Left renal cortex interstitium (tissue), 4 donors: Measurements from ENCODE around the gene CAMSAP1. TPM values are rescaled to one million over a fixed set of nuclear protein-coding genes. Genes with fewer than 3 reads are reported as not detected.

Experiments
- DNase-seq, 4 donors: peaks; one replicate each; pipeline ENCODE4 v3.0.0-alpha.2; 2013; ENCODE audit warnings: low read depth in 4 of 4, low spot score in 2 of 4, missing footprints in 1 of 4
- polyA plus RNA-seq, 4 donors: library from polyadenylated mRNA; unstranded; fragments of 120-200 nt; gene quantifications; one replicate each; pipeline ENCODE4 v1.2.1, GENCODE V29; 2013; ENCODE audit not compliant: insufficient read length in 4 of 4

The CAMSAP1 gene
- polyA plus RNA-seq, 4 donors = 21.9 to 28.1 (median 23.9) TPM

DNA sequence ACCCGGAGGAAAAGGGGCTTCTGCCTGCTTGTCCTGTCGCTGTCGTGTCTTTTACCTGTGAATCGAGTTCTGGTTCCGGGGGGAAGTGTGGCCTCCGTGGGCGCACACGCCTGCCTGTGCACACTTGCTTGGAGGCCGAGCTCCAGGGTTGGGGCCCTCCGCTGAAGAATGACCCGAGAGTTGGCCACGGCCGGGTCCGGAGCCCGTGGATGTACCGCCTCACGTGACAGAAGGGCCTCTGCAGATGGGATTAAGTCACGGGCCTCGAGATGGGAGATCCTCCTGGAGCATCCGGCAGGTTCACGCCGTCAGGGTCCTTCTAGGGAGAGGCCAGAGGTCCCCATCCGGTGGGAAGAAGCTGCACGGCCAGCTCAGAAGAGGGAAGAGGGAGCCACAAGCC lies 124.4 kb downstream of the CAMSAP1 start:
- DNase-seq = no peak

DNA sequence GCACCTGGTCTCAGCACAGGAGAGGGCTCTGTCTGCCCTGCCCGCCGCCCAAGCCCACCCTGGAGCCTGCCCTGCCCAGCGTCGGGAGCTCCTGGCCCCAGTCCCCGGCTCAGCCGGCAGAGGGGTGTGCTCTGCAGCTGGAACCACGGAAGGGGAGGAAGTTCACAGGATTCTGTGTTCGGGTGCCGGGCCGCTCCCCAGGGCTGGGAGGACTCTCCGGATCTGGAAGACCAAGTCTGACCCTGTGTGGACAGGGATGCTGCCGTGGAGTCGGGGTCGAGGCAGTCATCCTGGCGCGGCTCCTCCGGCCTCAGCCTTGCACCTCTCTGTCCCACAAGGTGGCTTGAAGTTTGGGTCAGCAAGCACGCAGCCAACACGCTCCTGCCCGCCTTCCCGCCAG lies 126.7 kb downstream of the CAMSAP1 start:
- no peak for DNase-seq

DNA sequence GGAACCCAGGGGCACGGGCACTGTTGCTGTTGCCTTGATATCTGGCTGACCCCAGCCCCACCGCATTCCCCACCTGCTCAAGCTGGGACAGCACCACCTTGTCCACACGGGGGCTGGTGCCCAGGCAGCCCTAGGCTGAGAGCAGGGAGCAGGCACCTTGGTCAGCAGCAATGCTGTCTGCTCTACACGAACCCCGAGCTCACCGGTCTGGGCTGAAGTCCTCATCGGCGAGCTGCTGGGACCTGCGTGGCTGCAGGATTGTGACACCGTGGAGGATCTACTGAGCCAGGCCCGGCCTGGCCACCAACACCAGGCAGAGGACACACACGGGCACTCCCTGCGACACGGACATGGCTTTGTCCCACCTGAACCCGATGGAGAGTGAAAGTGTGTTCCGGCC lies 127.3 kb downstream of the CAMSAP1 start:
- no peak for DNase-seq

DNA sequence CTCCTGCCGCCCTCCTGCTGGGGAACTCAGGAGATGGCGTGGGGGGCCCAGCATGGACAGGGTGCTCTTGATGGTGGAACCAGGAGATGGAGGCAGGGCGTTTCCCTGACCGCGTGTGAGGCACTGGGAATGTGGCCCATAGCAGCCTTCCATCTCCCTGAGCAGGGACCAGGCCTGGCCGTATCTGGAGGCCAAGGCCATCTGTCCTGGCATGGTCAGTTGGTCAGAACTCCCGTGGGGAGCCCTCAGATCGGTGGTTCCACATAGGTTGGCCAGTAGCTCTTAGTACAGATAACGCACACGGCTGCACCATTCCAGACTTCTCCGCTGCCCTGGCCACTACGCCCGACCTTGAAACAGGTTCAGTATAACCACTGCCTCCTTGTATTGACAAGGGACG lies 127.8 kb downstream of the CAMSAP1 start:
- DNase-seq = no peak

DNA sequence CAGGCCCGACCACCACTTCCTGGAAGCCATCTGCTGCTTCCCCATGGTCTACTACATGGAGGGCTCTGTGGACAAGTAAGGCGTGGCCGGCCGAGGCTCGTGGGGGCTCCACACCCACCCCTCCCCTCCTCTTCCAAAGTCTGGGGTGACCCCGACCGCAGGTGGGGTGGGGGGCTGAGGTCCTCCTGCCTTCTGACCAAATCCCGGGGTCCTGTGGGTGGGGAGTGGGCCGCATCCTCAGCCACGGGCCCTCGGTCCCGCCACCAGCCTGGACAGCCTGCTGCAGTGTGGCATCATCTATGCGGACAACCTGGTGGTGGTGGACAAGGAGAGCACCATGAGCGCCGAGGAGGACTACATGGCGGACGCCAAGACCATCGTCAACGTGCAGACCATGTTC lies 128.9 kb downstream of the CAMSAP1 start:
- DNase-seq = no peak

DNA sequence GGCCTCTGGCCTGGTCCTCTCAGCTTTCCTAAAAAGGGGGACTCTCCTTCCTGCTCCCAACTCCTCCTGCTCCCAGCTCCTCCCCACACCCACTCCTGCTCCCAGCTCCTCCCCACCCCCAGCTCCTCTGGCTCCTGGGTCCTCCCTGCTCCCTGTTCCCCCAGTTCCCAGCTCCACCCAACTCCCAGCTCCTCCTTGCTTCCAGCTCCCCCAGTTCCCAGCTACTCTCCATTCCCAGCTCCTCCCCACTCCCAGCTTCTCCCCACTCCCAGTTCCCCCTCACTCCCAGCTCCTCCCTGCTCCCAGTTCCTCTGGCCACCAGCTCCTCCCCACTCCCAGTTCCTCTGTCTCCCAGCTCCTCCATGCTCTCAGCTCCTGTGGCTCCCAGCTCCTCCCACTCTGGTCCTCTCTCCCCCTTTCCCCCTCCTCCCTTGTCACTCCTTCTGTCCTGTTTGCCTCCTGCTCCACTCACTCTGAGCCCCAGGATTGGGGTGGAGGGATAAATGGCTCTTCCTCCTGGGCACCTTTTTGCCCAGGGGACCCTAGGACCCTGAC lies 129.6 kb downstream of the CAMSAP1 start:
- DNase-seq = no peak

DNA sequence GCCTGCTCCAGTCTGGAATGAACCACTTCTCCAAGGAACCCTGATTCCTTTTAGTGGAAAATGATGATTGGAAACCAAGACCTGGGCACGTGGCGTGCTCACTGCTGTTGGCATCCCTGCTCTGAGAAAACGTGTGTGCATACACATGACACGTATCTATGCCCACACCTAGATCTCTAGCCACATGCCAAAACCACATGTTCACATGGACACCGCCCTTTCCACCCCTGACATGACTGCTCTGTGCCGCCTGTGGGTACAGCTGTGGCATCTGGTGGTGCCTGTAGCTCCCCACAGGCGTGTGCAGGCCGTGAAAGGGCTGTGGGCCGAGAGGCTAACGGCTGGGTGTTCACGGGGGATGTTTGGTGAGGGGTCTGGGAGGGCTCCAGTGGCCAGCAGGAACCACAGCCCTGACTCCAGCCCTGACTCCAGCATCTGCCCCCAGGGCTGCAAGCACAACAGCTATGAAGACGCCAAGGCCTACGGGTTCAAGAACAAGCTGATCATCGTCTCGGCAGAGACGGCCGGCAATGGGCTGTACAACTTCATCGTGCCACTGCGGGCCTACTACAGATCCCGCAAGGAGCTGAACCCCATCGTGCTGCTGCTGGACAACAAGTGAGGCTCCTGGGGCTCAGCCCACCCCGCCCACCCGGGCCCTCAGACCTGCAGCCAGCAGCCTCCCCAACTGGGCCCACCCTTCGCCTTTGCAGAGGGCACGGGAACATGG lies 130.3 kb downstream of the CAMSAP1 start:
- DNase-seq = no peak

DNA sequence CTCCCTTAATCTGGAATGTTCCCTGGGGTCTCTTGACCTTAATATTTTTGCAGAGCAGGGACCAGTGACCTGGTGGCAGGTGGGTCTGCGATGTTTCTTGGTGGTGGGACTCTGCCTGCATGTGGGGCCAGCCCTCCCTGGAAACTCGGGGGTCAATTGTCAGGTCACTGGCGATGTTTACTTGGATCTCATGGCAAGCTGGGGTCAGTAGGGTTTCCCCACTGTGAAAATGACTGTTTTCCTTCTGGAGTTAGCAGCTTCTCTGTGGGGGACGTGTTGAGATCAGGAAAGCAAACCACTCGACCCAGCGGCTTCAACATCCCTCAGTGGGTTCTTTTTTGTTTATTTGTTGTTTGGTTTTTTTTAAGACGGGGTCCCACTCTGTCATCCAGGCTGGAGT lies 131.4 kb downstream of the CAMSAP1 start:
- no peak for DNase-seq

DNA sequence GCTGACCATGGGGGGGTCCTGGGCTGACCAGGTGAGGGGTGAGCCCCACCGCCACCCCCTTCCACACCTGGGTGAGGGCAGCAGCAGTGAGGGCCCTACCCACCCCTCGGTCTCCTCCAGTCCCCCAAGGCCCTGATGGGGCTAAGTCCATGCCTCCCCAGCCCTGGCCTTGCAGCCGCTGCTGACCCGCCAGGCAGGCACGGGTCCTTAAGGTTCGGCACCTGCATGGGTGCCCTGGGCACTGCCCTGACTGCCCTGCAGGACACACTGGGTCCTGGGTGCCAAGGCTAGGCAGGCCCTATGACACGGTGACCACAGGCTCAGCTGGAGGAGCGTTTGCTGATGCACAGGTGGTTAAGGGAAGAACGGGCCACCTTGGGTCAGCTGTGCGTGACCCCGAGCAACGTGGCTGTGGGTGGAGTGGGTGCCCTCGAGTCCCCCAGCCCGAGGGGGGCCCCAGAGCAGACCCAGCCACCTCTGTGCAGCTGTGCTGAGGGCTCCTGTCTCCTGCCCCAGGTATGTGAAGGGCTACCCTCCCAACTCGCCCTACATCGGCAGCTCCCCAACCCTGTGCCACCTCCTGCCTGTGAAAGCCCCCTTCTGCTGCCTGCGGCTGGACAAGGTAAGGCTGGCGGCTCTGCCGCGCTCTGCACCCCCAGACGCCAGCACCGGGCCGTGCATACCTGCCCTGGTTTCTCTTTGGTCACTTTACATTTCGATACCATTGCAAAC lies 132.4 kb downstream of the CAMSAP1 start:
- no peak for DNase-seq

DNA sequence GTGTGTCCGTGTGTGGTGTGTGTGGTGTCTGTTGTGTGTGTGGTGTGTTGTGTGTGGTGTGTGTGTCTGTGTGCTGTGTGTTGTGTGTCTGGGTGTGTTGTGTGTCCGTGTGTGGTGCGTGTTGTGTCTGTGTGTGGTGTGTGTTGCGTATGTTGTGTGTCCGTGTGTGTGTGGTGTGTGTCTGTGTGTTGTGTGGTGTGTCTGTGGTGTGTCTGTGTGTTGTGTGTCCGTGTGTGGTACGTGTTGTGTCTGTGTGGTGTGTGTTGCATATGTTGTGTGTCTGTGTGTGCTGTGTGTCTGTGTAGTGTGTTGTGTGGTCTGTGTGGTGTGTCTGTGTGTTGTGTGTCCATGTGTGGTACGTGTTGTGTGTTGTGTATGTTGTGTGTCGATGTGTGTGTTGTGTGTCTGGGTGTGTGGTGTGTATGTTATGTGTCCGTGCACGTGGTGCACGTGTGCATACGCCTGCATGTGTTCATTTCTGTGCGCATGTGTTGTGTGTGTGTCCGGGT lies 133.1 kb downstream of the CAMSAP1 start:
- no peak for DNase-seq

DNA sequence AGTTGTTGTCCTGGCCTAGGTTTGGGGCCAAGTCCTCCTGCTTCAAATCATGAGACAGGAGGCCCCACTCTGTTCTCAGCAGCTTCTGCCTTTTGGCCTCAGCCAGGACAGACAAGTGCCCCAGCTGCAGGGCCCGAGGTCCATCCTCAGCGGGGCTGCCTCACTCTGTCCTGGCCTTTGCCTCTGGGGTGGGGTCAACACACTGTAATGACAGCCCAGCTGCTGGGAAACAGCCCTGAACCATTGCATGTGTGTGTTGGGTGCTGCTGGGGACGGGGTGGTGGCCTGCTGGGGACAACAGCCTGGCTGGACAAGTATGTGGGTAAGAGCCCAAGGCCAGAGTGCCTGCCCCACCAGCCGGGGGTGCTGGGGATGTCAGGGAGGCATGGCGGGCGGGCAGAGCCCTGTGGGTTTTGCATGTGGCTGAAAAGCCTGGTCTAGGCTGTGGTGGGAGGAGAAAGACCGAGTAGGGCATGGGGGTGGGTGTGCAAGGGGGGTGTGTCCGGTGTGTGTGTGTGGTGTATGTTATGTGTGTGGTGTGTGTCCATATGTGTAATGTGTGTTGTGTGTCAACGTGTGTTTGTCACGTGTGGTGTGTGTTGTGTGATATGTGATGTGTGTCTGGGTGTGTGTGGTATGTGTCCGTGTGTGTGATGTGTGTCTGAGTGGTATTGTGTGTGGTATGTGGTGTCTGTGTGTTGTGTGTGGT lies 133.7 kb downstream of the CAMSAP1 start:
- DNase-seq = no peak

DNA sequence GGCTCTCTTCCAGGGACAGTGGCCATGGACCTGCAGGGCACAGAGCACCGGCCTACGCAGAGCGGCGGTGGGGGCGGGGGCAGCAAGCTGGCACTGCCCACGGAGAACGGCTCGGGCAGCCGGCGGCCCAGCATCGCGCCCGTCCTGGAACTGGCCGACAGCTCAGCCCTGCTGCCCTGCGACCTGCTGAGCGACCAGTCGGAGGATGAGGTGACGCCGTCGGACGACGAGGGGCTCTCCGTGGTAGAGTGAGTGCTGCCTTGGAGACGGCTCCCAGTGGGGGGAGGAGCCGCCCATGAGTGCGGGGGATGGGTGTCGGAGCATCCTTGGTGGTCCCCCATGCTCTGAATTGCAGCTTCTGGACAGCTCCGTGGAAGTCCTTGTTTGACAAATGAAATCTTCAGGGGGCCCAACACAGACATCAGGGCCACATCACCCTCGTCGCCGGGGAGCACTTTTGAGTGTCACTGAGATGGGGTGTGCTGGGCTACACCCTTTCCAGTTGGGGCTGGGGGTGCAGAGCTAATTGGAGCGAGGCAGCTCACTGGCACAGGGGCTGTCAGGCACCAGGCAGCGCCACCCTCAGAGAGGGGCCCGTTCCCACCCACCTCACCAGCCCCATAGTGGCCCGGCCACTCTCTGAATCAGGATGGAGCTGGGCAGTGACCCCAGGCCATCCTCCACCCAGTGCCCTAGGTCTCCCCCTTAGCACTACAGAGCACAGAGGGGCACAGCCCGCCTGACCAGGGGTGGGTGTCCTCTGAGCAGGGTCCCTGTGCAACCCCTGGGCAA lies 134.4 kb downstream of the CAMSAP1 start:
- no peak for DNase-seq

DNA sequence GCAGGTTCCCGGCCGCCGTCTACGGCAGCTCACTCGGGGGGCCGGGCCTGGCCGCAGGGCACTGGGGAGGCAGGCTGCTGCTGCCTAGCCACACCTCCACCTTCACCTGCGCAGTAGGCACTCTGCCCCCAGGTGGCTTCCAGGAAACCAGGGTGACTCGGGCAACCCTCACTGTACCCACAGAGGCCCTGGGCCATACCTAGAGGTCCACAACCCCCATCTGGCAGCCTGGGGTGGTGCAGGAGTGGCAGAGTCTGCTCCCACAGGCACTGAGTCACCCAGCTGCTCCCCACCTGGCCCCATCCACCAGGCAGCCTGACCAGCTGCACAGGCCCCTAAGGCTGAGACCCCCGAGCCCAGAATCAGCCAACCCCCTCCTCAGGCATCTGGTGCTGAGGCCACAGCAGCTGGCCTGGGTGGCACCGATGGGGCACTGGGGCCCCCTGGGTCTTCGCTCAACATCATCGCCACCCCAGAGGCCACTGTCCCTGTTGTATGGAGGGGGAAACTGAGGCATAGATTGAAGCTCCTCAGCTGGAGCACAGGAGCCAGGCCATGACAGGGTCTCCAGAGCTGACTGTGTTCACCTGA lies 135.2 kb downstream of the CAMSAP1 start:
- DNase-seq = no peak

DNA sequence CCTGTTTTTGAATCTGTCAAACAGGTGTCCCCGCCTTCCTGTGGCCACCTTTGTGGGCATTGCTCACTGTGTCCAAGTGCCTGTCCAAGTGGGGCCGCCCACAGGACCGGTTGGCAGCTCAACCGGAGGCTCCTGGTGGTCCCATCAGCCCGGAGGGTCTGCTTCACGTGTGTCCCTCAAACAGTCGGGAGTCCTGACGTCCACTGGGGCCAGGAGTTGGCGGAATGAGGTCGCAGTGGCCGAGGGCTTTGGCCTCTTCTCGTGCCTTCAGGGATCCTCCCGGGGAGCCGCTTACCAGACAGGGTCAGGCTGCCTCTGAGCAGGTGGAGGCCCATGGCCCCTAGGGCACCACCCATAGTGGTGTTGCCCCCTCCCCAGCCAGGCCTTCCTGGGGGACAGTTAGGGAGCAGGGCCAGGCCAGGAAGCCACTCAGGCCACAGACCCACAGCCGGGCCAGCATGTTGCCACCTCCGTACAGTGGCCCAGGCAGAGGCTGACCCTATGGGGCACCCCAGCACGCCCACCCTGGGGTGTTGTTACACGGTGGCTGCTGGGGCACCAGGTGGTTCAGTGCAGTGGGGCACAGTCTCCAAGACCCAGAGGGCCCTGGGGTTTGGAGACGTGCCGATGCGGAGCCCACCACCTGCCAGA lies 135.8 kb downstream of the CAMSAP1 start:
- no peak for DNase-seq

DNA sequence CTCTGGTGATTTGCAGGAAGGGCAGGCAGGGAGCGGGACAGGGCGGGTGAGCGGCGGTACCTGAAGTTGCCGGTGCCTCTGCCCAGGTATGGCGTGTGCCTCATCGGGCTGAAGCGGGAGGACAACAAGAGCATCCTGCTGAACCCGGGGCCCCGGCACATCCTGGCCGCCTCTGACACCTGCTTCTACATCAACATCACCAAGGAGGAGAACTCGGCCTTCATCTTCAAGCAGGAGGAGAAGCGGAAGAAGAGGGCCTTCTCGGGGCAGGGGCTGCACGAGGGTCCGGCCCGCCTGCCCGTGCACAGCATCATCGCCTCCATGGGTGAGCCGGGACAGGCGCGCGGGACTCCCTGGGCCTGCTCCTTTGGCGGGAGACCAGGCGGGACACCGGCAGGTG lies 136.6 kb downstream of the CAMSAP1 start:
- no peak for DNase-seq

DNA sequence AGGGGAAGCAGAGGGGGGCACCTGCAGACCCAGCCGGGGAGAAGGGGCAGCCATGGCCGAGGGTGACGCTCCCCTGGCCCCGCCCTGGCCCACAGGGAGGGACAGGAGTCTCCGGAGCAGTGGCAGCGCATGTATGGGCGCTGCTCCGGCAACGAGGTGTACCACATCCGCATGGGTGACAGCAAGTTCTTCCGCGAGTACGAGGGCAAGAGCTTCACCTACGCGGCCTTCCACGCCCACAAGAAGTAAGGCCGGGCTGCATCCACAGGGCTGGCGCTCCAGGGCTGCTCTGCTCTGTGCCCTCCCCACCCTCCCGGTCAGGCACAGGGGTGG lies 137.2 kb downstream of the CAMSAP1 start:
- DNase-seq = no peak

DNA sequence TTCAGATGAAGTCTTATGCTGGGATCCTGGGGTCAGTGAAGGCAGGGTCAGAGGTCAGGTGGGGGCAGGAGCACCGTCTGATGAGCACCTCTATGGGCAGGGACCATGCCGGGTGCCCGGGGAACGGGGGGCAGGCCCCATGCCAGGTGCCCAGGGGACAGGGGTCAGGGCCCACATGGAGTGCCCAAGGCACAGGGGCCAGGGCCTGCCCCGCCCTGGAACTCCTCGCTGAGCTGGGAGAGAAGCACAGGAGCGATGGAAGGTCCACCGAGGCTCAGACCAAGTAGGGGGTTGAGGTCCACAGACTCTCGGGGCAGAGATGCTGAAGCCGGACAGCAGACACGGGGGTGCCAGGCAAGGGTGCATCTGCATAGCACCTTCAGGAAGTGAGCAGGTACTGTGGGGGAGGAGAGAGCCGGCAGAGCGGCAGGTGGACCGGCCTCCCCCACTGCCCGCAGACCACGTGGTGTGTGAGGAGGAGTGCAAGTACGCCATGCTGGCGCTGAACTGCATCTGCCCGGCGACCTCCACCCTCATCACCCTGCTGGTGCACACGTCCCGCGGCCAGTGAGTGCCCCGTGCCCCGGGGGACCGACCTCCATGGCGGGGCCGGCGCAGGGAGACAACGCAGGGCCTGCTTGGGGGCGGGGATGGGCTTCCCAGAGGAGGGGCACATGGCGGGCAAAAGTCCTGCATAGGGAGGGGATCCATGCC lies 137.7 kb downstream of the CAMSAP1 start:
- DNase-seq = no peak

DNA sequence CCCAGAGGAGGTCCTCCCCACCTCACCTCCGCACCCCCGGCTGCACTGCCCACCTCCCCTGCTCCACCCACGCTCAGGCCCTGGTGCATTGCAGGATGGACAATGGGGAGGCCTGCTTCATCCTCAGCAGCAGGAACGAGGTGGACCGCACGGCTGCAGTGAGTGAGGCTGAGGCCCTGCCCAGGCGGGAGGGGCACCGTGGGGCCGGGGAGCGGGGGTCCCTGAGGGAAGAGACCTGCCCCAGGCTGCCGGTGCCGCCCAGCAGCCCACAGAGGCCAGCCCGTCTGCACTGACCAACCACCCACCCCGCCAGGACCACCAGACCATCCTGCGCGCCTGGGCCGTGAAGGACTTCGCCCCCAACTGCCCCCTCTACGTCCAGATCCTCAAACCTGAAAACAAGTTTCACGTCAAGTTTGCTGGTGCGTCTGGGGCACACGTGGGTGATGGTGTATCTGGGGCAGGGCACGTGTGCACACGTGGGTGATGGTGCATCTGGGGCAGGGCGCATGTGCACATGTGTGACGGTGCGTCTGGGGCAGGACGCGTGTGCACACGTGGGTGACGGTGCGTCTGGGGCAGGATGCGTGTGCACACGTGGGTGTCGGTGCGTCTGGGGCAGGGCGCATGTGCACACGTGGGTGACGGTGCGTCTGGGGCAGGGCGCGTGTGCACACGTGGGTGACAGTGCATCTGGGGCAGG lies 138.7 kb downstream of the CAMSAP1 start:
- no peak for DNase-seq
